ENCODE data around the gene SPACA7.

Gene SPACA7

DNA sequence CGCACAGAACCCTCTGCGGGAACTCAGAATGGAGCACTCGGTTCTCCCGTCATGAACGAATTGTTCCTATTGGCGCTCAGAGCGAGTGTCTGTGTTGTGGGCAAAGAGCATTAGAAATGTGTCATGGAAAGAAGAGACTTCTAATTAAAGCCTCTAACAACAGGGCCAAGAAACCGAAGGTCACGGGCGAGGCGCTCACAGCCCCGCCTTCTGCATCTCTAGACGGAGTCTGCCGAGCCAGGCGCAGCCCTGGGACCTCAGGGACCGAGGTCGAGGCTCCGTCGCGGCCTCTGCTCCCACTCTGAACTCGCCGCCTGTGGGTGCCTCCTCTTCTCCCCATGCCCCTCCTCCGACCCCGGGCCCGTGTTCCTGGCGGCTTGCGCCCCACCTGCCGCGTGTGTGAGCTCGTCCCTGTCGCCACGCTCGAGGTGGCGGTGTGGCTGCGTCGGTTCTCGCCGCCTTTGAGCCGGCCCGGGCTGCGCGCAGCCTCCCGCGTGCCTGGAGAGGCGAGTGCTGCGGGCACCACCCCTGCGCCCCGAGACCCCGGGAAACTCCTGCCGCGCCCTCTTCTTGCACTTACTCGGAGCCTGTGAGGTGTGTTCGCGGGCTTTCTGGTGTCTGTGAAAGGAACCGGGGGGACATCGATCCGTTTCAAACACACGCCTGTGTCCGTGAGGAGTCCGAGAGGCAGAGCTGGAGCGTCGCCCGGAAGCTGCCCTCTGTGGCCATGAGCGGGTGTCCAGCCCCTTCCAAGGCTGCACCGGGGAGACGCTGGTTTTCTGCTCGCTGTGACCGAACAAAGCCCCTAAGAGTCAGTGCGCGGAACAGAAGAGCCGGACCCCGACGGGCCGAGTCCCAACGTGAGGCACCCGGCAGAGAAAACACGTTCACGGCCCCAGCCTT lies 45.4 kb upstream of the SPACA7 start:
- Mint-ChIP-seq H3K27ac (no peak overlapping the region), H3K9me3 (peaks cover 4% of the 10 kb centered on the region), H3K27me3 (ENCODE audit: low read depth) (peaks cover 95% of the 10 kb centered on the region), H3K4me1 (no peaks in the 10 kb centered on the region), H3K4me3 (no peak overlapping the region), H3K36me3 (ENCODE audit: low read depth) (no peaks in the 10 kb centered on the region)
- TF ChIP-seq, protein P1, sequence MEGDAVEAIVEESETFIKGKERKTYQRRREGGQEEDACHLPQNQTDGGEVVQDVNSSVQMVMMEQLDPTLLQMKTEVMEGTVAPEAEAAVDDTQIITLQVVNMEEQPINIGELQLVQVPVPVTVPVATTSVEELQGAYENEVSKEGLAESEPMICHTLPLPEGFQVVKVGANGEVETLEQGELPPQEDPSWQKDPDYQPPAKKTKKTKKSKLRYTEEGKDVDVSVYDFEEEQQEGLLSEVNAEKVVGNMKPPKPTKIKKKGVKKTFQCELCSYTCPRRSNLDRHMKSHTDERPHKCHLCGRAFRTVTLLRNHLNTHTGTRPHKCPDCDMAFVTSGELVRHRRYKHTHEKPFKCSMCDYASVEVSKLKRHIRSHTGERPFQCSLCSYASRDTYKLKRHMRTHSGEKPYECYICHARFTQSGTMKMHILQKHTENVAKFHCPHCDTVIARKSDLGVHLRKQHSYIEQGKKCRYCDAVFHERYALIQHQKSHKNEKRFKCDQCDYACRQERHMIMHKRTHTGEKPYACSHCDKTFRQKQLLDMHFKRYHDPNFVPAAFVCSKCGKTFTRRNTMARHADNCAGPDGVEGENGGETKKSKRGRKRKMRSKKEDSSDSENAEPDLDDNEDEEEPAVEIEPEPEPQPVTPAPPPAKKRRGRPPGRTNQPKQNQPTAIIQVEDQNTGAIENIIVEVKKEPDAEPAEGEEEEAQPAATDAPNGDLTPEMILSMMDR (IDR thresholded peaks at IDR 0.05; ENCODE audit: unreplicated experiment in 3 of 3) = no peak

DNA sequence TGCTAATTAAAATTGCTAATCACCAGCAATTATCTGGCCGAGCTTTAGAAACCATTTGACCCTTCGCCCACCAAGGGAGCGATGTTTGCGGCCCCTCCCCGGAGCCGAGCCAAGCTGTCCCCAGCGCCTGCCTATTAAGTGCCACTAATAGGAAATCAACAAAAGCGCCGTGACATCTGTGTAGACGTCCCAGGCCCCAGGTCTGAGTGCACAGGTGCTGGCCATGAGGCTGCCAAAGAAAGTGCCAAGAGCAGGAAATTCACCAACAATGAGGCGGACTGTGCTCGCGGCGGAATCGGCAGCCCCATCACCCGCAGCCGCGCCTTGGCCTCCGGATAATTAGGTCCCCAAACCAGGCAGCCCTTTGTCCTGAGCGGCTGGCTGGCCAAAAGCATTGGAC lies 44.5 kb upstream of the SPACA7 start:
- Mint-ChIP-seq H3K27ac (no peak overlapping the region), H3K9me3 (peaks cover 12% of the 10 kb centered on the region), H3K36me3 (ENCODE audit: low read depth) (peaks cover 4% of the 10 kb centered on the region), H3K27me3 (ENCODE audit: low read depth) (peaks cover 95% of the 10 kb centered on the region), H3K4me3 (no peak overlapping the region), H3K4me1 (no peaks in the 10 kb centered on the region)
- TF ChIP-seq, protein P1 (IDR thresholded peaks at IDR 0.05; ENCODE audit: unreplicated experiment in 3 of 3) = no peak

DNA sequence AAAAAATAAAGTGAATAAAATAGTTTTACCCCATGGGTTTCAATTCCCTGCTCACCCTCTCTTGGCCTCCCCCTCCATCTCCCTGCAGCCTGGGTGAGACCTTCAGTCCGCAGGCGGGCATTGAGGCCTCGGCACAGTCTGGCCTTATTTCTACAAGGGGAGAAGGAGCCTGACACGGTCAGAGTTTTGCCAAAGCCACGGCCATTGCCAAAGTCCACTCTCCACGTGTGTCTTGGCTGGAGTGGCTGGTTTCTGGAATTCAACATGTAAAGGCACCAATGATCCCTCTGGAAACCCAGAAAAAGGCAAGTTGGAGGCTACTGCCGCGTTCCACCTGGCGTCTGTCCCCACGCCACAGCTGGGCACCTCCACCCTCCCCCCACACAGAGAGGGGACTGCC lies 43.4 kb upstream of the SPACA7 start:
- H3K36me3 Mint-ChIP-seq (ENCODE audit: low read depth) = peaks cover 8% of the 10 kb centered on the region
- no peak overlapping the region for H3K4me3 Mint-ChIP-seq
- TF ChIP-seq, protein P1 (IDR thresholded peaks at IDR 0.05; ENCODE audit: unreplicated experiment in 3 of 3) = no peak
- H3K9me3 Mint-ChIP-seq = peaks cover 20% of the 10 kb centered on the region
- H3K27me3 Mint-ChIP-seq (ENCODE audit: low read depth) = peaks cover 95% of the 10 kb centered on the region
- no peaks in the 10 kb centered on the region for H3K4me1 Mint-ChIP-seq
- H3K27ac Mint-ChIP-seq = no peak overlapping the region

DNA sequence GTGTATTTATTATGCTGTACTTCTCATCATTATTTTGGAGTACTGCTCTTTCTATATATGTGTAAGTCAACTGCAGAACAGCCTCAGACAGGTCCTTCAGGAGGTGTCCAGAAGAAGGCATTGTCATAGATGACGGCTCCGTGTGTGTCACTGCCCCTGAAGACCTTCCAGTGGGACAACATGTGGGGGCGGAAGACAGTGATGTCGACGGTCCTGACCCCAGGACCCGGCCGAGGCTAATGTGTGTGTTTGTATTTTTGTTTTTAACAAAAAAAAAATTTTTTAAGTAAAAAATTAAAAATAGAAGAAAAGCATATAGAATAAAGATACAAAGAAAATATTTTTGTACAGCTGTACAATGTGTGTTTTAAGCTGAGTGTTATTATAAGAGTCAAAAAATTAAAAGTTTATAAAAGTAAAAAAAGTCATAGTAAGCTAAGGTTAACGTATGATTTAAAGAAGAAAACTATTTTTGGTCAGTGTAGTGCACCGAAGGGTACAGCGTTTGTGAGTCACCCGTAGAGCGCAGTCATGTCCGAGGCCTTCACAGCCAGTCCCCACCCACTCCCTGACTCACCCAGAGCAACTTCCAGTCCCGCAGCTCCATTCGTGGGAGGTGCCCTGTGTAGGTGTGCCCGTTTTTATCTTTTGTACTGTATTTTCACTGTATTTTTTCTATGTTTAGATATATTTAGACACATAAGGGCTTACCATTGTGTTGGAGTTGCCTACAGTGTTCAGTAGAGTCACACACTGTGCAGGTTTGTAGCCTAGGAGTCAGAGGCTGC lies 42.2 kb upstream of the SPACA7 start:
- TF ChIP-seq, protein P1 (IDR thresholded peaks at IDR 0.05; ENCODE audit: unreplicated experiment in 3 of 3) = no peak
- H3K4me3 Mint-ChIP-seq = no peak overlapping the region
- H3K4me1 Mint-ChIP-seq = no peaks in the 10 kb centered on the region
- H3K36me3 Mint-ChIP-seq (ENCODE audit: low read depth) = peaks cover 8% of the 10 kb centered on the region
- H3K9me3 Mint-ChIP-seq = peaks cover 23% of the 10 kb centered on the region
- H3K27ac Mint-ChIP-seq = no peak overlapping the region
- H3K27me3 Mint-ChIP-seq (ENCODE audit: low read depth) = peaks cover 90% of the 10 kb centered on the region

DNA sequence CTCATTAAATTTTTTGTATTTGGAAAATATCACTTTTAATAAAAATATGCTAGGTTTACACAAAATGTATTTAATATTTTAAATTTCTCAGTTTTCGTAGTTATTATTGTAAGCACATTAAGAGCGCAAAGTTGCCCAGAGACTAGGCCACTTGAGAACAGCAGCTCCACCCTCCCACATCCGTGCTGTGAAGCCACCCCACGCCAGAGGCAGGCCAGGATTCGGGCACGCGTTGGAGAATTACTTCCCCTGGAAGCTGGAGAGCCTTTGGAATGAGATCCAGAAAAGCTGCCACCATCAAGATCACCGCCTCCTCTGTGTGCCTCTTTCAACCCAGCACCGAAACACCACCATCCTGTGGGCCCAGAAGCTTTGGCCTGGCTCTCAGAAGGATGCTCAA lies 41.0 kb upstream of the SPACA7 start:
- Mint-ChIP-seq H3K4me1 (no peaks in the 10 kb centered on the region), H3K9me3 (peaks cover 31% of the 10 kb centered on the region), H3K27me3 (ENCODE audit: low read depth) (peaks cover 90% of the 10 kb centered on the region), H3K36me3 (ENCODE audit: low read depth) (peaks cover 8% of the 10 kb centered on the region), H3K27ac (no peak overlapping the region), H3K4me3 (no peak overlapping the region)
- TF ChIP-seq, protein P1 (IDR thresholded peaks at IDR 0.05; ENCODE audit: unreplicated experiment in 3 of 3) = no peak

Measured in nephron (organoid).